Left cardiac atrium (tissue), 4 donors: ENCODE measurements around the gene PSMD7. TPM values are rescaled to one million over a fixed set of nuclear protein-coding genes. Genes with fewer than 3 reads are reported as not detected.
"Not testable (repeated sequence)": the region's sequence is repeated elsewhere in the genome, so short reads cannot be mapped to it uniquely, and the experiment has no call there.

ENCODE experiments used
- ATAC-seq, 2 donors: fragments of 200-7000 bp; cut with Tn5 transposase; one replicate each; pipeline ENCODE4 v1.9.1; 2020; ENCODE audit warnings: mild to moderate bottlenecking in 2 of 2, moderate library complexity in 2 of 2
- DNase-seq: peaks from one replicate; pipeline ENCODE4 v3.0.0-alpha.2; 2020
- intact Hi-C, 2 donors: fragments of 100-400 bp; cut with DNase I; formaldehyde crosslinking; loops; one replicate each; pipeline versions ENCODE4 v1.14.1 to v1.15.1; 2022 to 2023
- total RNA-seq, 2 donors: library from RNA; stranded (reverse); fragmentation: NEBNext Ultra II Directional; extraction: Animal tissue kit (Norgen Biotek cat#: 25700); gene quantifications; one replicate each; pipeline ENCODE4 v1.2.1, GENCODE V29; 2021
- donor health status: DM: no; HTN: yes; CAD: no.
- donor health status: DM: no; HTN: yes; CAD: no; lungs with severe emphysema.
- donor health status: DM: yes; HTN: yes; CAD: no.
- donor health status: Dilated cardiomyopathy.

PSMD7 gene
- total RNA-seq, 2 donors from 2014 or later: 89.5 to 102 TPM

DNA sequence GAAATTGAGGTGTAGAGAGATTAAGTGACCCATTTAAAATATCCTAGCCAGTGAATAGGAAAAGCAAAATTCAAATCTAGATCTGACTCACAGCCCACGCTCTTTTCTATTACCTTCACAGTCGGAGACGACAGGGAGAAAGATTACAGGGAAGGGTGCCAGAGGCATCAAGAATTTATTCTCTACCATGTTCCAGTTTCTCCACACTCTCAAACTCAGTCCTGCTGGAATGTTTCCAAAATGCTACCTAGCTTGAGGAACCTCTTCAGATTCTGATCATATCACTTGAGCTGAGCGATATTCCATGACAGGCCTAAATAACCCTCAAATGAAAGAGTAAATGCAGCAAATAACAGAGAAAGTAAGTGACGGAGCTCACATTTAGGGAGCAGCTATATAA lies 5.4 kb upstream of the PSMD7 start:
- no peak for ATAC-seq
- no peak for DNase-seq
- intact Hi-C loops: no loop called here

DNA sequence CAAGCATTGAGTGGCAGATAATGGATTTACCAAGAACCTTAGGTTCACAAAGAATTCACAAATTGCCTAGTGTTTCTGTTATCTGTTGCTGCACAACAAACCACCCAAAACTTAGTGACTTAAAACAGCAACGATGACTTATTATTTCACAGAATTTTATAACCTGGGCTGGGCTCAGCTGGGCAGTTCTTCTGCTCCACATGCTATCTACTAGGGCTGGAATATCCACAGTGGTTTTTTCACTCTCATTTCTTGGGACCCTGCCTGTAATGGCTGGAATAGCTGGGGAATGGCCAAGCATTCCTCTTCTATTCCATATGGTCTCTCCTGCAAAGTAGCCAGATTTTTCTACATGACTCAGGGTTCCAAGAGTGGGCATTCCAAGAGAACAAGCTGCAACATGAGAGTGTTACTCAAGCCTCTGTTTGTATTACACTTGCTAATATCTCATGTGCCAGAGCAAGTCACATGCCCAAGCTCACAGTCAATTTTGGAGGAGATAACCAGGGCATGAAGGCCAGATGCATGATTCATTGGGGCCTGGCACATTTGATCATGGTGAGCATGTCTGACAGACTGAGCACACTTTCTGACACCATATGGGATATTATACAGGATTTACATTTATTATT lies 4.9 kb upstream of the PSMD7 start:
- intact Hi-C loops: no loop called here
- no peak for DNase-seq
- ATAC-seq: no peak

DNA sequence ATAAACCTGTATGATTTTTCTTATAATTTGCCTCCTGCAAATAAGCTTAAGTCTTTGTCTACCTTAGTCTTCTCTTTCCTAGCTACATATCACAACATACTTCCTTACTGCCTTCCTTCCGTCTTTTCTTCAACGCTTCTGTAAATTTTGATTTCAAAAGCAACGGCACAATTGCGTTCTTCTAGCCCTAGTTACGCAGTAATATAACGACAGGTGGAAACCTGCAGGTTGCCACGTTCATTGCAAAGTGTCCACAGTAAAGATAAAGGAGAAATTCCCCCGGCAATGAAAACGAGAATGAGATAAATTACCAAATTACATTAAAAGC lies 546 bp upstream of the PSMD7 start:
- intact Hi-C loops: no loop called here
- ATAC-seq (no peak), DNase-seq (no peak)

DNA sequence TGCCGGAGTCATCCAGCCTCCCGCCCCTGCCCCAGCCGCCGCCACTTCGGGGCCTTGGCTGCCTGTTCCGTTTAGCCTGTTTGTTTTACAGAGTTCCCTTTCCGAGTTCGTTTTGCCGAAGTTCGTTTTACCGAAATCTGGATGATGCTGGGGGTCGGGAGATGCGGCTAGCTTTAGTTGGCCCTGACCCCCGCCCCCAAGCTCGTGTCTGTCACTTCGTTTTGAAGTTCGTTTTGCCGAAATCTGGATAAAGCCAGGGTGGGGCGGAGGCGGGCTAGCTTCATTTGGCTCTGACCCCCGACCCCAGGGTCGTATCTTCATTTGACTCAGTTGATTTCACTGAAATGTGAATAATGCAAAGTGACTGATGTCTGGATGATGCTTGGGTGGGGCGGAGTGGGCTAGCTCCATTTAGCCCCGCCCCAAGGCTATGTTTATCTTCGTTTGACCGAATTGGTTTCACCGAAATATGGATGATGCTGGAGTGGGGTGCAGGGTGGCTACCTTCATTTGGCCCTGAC lies 591 bp downstream of the PSMD7 start:
- ATAC-seq: peak; percentile 32 to 57
- intact Hi-C loops: no loop called here
- DNase-seq: peak; percentile 35

DNA sequence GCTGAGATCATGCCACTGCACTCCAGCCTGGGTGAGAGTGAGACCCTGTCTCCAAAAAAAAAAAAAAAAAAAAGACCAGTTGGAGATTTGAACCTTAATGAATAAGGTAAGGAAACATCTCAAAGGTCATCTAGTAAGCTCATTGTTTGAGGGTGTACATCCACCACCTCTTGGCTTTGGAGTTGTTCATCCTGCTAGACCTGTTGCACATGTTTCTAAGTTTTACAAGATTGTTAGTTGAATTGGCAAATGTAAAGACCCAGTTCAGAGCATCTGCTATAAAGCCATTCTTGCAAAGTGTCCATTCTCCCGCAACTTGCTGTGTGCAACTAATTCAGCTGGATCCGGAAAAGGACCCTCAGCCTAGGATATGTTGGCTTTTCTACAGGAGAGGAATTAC lies 1.5 kb downstream of the PSMD7 start:
- DNase-seq: no peak
- intact Hi-C loops: no loop called here
- ATAC-seq: no peak

DNA sequence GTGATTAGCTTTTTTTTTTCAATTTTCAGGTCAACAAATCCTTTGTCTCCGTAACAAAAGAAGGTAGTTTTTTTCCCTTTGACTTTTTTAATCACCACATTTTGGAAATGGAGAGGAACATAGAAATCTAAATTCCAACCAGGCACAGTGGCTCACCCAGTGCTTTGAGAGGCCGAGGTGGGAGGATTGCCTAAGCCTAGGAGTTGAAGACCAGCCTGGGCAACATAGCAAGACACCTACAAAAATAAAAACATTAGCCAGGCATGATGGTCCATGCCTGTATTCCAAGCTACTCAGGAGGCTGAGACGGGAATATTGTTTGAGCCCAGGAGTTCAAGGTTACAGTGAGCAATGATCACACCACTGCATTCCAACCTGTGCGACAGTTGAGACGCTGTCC lies 5.7 kb downstream of the PSMD7 start:
- intact Hi-C loops: no loop called here
- no peak for DNase-seq
- ATAC-seq: no peak

DNA sequence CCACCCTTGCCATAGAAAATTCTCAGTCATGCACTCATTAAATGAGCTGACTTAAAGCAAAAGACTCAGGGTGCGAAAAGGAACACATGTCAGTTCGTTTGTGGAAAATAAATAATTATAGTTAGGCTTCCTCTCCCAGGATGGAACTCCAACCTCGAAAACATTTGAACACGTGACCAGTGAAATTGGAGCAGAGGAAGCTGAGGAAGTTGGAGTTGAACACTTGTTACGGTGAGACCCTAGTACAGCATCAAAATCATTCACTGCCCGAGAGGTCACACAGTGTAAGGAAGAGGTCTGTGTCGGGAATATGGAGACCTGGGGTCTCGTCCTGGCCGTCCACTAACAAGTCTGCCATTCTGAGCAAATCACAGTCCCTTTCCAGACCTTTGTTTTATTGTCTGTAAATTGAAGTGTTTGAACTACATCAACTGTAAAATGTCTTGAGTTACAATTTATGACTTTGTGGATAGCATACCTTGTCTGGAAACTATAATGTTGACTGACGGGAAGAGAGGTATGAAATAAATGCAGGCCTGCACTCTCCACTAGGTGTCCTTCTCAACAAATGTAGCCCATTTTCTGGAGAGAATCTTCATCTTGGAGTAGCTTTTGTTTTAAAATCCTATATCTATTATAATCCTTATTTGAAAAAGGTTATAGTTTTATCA lies 7.7 kb downstream of the PSMD7 start:
- no peak for DNase-seq
- intact Hi-C loops: no loop called here
- no peak for ATAC-seq

DNA sequence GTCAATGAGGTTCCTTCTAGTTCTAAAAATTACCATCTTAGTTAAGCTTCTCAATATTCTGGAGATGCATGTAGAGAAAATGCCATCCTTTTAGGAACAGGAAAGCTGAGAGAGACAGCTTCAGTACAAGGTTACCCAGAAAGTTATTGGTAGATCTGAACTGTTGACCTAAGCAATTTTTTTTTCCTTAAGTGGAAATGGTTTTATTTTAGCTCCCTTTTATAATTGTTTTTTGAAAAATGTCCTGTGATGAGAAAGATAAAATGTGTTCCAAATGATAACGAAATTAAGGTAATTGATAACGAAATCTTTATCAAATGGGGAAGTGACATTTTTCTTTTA lies 8.2 kb downstream of the PSMD7 start:
- DNase-seq (no peak), ATAC-seq (no peak)
- intact Hi-C loops: no loop called here

DNA sequence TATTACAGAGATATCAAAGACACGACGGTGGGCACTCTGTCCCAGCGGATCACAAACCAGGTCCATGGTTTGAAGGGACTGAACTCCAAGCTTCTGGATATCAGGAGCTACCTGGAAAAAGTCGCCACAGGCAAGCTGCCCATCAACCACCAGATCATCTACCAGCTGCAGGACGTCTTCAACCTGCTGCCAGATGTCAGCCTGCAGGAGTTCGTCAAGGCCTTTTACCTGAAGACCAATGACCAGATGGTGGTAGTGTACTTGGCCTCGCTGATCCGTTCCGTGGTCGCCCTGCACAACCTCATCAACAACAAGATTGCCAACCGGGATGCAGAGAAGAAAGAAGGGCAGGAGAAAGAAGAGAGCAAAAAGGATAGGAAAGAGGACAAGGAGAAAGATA lies 8.7 kb downstream of the PSMD7 start:
- ATAC-seq (no peak), DNase-seq (no peak)
- intact Hi-C loops: no loop called here

DNA sequence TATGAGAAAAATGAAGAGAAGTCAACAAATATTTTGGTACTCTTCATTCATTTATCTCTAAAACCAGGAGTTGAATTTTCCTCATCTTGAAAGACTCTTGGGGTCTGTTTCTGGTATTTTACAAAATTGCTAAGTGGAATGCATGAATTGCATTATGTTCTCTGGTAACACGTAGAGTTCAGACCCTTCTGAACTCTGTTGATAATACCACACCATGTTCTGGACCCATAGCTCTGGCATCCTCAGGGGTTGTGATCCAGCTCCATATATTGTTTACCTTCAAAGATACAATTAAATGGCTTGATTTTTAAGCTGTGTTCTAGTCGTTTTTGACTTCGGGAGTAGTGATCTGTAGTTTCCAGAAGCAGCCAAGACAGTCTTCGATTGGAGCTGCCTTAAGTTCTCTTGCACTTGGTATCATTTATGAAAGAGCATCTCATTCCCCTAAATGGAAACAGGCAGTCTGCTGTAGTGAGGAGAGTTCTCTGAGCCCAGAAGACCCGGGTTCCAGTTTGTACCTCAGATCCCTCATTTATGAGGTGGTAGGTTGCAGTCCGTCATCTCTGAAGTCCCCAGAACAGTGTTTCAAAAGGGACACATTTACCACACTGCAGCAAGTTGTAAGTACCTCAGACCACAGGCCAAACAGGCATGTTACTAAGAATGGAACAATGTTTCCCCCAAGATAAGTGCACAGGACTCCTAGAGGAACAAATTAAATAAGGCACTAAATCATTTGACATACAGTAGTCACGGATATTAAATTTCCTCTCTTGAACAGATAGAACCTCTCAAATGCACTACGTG lies 9.6 kb downstream of the PSMD7 start:
- ATAC-seq (no peak), DNase-seq (no peak)
- intact Hi-C loops: no loop called here

DNA sequence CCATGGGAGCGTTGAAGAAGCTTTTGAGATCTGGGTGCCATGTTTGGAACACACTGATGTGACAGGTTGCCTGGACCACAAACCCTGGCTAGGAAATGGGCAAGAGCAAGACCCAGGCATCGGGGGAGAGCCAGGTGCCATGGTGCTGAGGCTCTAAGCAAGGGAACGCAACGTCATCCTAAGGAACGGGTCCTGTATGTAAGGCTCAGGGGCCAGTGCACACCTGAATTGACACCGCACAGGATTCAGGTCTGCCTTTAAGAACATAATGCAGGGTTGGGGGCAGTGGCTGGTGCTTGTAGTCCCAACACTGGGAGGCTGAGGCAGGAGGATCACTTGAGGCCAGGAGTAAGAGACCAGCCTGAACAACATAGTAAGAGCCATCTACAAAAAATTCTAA lies 10.8 kb downstream of the PSMD7 start:
- intact Hi-C loops: no loop called here
- ATAC-seq: no peak
- no peak for DNase-seq

DNA sequence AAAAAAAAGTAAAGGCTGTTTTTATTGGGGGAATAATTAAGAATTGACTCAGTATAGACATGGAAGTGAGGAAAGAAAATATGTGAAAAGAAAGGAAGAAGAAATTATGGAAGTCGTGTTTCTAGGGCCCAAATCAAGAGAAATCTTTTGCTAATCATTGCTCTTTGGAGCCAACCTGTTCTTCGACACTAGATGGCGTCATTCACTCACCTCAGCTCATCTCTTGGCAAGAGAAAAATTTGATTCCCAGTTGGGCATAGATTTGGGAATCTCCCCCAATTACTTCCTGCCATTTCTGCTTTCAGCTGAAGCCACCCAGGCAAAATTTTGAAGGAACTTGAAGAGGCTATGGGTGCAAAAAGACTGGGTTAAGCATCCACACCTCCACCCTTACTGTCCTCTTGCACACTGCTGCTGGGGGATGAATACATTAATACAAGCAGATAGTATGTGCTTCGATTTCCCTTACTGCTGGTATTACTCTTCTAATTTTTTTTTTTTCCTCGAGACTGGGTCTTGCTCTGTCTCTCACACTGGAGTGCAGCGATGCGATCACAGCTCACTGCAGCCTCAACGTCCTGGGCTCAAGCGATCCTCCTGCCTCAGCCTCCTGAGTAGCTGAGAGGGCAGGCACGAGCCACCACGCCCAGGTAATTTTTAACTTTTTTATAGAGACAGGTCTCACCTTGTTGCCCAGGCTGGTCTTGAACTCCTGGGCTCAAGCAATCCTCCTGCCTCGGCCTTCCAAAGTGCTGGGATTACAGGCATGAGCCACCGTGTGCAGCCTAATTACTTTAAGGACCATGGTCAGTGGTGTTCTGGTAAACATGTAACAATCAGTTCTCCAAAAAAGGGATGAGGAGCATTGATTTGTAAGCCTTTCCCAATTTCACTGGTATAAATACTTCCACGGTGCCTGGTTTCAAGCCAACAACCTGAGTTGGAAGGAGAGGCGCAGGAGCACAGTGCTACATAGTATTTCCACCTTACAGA lies 13.5 kb downstream of the PSMD7 start:
- intact Hi-C loops: no loop called here
- DNase-seq: no peak
- ATAC-seq: peak; percentile 24 to 62

DNA sequence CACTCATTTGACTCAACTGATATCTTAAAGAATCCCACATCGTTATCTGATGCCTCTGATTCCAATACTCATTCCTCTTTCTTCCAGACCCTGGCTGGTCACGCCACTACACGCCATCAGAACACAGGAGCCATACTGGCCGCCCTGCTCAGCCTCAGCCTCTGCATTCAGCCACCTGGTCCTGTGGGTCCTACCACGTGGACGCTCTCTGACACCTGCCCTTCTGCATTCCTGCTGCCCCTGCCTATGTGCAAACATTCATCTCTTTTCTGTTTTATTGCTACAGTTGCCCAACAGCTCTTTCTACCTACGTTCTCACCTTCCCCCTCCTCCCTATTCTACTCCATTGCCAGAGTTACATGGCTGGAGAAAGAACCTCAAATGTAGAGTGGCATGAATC lies 18.4 kb downstream of the PSMD7 start:
- no peak for ATAC-seq
- DNase-seq: no peak
- intact Hi-C loops: no loop called here

DNA sequence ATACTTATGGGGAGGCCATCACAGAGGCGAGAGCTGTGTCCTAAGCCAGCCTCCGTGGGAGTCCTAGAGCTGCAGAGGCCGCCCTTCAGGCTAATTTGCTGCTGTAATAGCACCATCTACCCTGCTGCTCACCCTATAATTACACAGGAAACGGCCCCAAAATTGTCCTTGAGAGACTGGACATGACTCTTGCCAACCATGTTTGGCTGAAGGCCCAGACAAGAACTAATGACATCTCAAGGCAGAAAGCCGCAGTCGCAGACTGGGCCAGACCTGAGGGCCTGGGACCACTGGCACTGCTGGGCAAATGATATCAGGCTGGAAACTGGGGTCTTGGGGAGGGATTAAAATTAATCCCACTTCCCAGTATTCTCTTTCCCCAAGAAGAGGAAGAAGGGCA lies 24.1 kb downstream of the PSMD7 start:
- intact Hi-C loops: no loop called here
- peak; percentile 37 to 66 for ATAC-seq

DNA sequence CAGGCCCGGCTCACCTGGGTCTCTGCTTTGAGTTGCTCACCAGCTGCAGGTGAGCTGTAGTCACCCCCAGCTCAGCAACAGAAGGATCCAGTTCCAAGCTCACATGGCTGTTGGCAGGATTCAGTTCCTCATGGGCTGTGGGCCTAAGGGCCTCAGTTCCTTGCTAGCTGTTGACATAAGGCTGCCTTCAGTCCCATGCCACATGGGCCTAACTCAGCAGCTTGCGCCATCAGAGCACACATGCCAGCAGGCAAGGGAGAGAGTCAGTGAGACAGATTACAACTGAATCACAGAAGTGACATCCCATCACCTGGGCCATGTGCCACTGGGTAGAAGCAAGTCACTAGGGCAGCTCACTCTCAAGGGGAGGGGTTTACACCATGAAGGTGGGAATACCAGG lies 24.7 kb downstream of the PSMD7 start:
- DNase-seq (no peak), ATAC-seq (peak; percentile 35 to 72)
- intact Hi-C loops: no loop called here

More for the DNA sequence above, 24.1 kb downstream of the PSMD7 start:
- DNase-seq: no peak

DNA sequence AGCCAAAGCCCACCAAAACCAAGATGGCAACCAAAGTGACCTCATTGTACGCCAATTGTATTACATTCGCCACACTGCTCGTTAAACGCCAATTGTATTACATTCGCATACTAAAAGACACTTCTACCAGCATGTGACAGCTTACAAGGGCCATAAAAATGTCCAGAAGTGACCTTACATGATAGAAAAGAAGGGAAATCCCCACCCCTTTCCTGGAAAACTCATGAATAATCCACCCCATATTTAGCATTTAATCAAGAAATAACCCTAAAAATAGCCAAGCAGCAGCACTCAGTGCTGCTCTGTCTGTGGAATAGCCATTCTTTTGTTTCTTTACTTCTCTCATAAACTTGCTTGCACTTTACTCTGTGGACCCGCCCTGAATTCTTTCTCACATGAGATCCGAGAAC lies 25.7 kb downstream of the PSMD7 start:
- no peak for DNase-seq
- intact Hi-C loops: no loop called here
- peak; percentile 35 to 37 for ATAC-seq

DNA sequence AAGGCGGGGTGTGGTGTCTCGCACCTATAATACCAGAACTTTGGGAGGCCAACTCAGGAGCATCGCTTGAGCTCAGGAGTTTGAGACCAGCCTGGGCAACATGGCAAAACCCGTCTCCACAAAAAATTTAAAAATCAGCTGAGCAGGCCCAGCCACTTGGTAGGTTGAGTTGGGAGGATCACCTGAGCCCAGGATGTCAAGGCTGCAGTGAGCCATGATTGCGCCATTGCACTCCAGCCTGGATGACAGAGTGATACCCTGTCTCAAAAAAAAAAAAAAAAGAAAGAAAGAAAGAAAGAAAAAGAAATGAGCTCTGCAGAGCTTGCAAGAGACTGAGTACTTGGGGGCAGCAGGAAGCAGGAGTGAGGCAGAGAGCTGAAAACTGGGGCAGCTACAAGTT lies 28.2 kb downstream of the PSMD7 start:
- ATAC-seq, DNase-seq, intact Hi-C loops: not testable (repeated sequence)

DNA sequence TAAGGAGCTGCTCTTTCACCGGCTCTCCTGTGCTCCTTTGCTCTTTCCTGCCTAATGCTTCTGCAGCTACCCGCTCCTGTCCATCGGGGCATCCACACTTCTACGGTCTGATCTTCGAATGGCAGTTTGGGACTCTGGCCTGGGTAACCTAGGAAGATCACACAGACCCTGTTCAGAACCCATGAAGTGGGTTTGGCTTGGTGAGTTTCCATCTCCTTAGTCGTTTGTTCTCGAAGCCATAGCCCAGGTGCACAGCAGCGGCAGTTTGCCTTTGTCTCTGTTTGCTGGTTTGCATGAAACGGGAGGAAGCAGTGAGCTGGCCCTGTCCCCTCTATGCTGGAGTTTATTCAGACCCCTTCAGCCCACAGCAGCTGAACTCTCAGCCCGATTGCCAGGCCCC lies 29.0 kb downstream of the PSMD7 start:
- intact Hi-C loops: no loop called here
- ATAC-seq: no peak
- DNase-seq: no peak

DNA sequence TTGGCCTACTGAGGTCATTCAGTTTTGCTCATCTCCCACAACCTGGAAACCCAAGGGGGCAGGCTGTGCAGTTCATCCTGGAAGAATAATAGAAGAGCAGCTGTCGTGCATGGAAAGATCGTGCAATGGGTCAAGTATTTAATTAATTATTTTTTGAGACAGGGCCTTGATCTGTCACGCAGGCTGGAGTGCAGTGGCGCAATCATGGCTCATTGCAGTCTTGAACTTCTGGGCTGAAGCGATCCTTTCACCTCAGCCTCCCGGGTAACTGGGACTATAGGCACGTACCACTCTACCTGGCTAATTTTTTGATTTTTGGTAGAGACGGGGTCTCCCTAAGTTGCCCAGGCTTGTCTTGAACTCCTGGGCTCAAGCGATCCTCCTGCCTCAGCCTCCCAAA lies 31.7 kb downstream of the PSMD7 start:
- intact Hi-C loops: not testable (repeated sequence)

More for the DNA sequence above, 31.7 kb downstream of the PSMD7 start:
- DNase-seq, ATAC-seq: not testable (repeated sequence)
